IPS-18a (cell line): Measurements from ENCODE around the gene SFRP2.

ENCODE experiments used
- H3K27ac ChIP-seq: one replicate; pipeline ENCODE4 v1.5.1; 2013; ENCODE audit warnings: low read length
- H3K27me3 ChIP-seq: one replicate; pipeline ENCODE4 v1.6.1; 2013; ENCODE audit warnings: mild to moderate bottlenecking, low read length; ENCODE audit not compliant: control insufficient read depth, insufficient read depth
- H3K36me3 ChIP-seq: one replicate; pipeline ENCODE4 v1.6.1; 2013; ENCODE audit warnings: low read depth, low read length; ENCODE audit not compliant: control insufficient read depth
- H3K4me1 ChIP-seq: one replicate; pipeline ENCODE4 v1.6.1; 2013; ENCODE audit warnings: low read depth, low read length; ENCODE audit not compliant: control insufficient read depth
- H3K4me3 ChIP-seq: one replicate; pipeline ENCODE4 v1.5.1; 2013; ENCODE audit warnings: low read length
- H3K9ac ChIP-seq: one replicate; pipeline ENCODE4 v1.6.1; 2013; ENCODE audit warnings: mild to moderate bottlenecking, low read length, moderate library complexity
- H3K9me3 ChIP-seq: one replicate; pipeline ENCODE4 v1.6.1; 2013; ENCODE audit warnings: low read depth, low read length; ENCODE audit not compliant: control insufficient read depth

The SFRP2 gene, protein sequence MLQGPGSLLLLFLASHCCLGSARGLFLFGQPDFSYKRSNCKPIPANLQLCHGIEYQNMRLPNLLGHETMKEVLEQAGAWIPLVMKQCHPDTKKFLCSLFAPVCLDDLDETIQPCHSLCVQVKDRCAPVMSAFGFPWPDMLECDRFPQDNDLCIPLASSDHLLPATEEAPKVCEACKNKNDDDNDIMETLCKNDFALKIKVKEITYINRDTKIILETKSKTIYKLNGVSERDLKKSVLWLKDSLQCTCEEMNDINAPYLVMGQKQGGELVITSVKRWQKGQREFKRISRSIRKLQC

GRCh38 chr4:153788413-153789276 lies at the start of gene SFRP2:
Gene SFRP2 (minus strand): TSS chr4:153789083. CDS start chr4:153788835, 248 bp downstream.
- H3K27ac ChIP-seq, result peak within 1 kb of the TSS; percentile 96
- peaks cover 8% of the 10 kb centered on the region for H3K27me3 ChIP-seq
- H3K9me3 ChIP-seq, result no peaks in the 10 kb centered on the region
- H3K4me1 ChIP-seq, result peaks cover 37% of the 10 kb centered on the region
- H3K4me3 ChIP-seq, result peak within 1 kb of the TSS; percentile 94
- H3K36me3 ChIP-seq, result peaks cover 23% of the 10 kb centered on the region
- peak within 1 kb of the TSS; percentile 94 for H3K9ac ChIP-seq

GRCh38 chr4:153838564-153838963 lies 49.7 kb upstream of the SFRP2 start:
- Histone ChIP-seq H3K36me3 (no peaks in the 10 kb centered on the region), H3K4me3 (no peak overlapping the region), H3K27me3 (no peaks in the 10 kb centered on the region), H3K9me3 (no peaks in the 10 kb centered on the region), H3K27ac (no peak overlapping the region), H3K4me1 (no peaks in the 10 kb centered on the region), H3K9ac (no peak overlapping the region)

DNA sequence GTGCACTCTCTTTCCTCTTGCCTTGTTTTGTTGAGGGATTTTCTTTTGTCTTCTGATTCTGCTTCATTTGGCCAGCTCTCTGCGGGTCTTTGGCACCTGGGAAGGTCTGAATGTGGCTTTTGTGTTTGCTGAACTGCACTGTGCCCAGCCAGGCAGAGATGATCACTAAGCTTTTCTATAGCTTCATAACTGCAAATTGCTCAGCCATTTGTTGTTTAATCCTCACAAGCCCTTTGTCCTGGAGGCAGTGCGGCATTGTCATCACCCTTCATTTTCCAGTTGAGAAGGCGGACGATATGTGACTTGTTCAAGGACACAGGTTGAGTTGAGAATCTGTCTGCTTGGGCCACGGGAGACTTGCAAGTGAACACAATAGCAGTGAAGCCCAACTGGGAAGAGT lies 46.0 kb upstream of the SFRP2 start:
- Histone ChIP-seq H3K9me3 (no peaks in the 10 kb centered on the region), H3K9ac (no peak overlapping the region), H3K36me3 (no peaks in the 10 kb centered on the region), H3K27me3 (no peaks in the 10 kb centered on the region), H3K27ac (no peak overlapping the region), H3K4me1 (no peaks in the 10 kb centered on the region), H3K4me3 (no peak overlapping the region)

DNA sequence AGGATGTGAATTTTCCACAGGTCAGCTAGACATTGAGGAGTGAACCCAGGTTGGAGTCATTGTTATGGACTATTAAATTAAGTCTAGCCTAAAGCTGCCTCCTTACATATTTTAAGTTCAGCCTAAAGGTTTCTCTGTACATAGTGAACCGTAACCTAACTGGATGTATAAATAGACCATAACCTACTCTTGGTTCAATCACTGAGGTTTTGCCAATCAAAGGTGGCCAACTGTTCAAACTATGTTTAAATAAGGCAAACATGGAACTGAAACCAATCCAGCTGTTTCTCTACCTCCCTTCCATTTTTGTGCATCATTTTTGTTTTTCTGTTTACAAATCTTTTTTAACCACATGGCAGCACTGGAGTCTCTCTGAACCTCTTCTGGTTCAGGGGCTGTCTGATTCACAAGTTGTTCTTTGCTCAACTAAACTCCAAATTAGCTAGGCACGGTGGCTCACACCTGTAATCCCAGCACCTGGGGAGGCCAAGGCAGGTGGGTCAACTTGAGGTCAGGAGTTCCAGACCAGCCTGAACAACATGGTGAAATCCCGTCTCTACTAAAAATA lies 43.9 kb upstream of the SFRP2 start:
- Histone ChIP-seq H3K4me3 (no peak overlapping the region), H3K9ac (no peak overlapping the region), H3K4me1 (no peaks in the 10 kb centered on the region), H3K9me3 (peaks cover 2% of the 10 kb centered on the region), H3K27me3 (no peaks in the 10 kb centered on the region), H3K27ac (no peak overlapping the region), H3K36me3 (no peaks in the 10 kb centered on the region)

GRCh38 chr4:153832054-153832453 lies 43.2 kb upstream of the SFRP2 start:
- peaks cover 2% of the 10 kb centered on the region for H3K9me3 ChIP-seq
- no peak overlapping the region for H3K9ac ChIP-seq
- no peaks in the 10 kb centered on the region for H3K36me3 ChIP-seq
- no peak overlapping the region for H3K4me3 ChIP-seq
- no peaks in the 10 kb centered on the region for H3K27me3 ChIP-seq
- no peaks in the 10 kb centered on the region for H3K4me1 ChIP-seq
- no peak overlapping the region for H3K27ac ChIP-seq

DNA sequence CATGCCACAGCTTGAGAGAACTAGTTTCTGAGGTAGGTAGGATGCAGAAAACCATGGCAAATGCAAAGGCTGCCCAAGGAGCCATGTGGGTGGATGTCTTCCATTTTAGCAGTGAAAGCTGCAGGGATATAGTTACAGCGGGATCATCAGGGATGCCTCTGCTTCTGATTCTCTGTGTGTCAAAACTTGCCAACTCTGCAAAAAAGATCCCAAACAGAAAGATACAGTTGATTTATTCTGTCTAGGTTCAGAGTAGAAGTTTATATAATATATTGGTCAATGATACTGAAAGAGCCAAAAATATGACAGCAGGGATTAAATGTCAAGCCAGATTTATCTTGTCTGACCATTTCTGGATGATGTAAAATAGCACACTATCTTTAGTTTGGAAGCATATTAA lies 42.4 kb upstream of the SFRP2 start:
- Histone ChIP-seq H3K27me3 (no peaks in the 10 kb centered on the region), H3K4me3 (no peak overlapping the region), H3K9ac (no peak overlapping the region), H3K9me3 (peaks cover 2% of the 10 kb centered on the region), H3K27ac (no peak overlapping the region), H3K36me3 (no peaks in the 10 kb centered on the region), H3K4me1 (no peaks in the 10 kb centered on the region)

DNA sequence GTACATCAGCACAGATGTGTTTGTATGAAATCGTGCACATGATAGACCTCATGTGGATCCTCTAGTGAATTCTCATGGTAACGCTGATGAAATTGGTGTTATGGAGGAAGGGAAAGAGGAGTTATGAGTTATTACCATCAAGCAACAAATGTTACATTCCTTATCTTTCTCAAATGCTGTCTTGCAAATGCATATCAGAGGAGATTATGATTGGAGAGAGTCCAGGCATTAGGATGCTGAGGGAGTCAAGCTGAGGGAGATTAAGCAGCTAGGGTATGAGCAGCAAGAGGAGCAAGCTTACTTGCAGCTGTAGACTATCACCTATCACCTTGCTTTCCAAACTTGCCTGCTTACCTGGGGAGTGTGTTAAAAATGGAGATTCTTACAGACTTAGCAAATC lies 36.8 kb upstream of the SFRP2 start:
- H3K9ac ChIP-seq, result no peak overlapping the region
- no peak overlapping the region for H3K4me3 ChIP-seq
- no peaks in the 10 kb centered on the region for H3K4me1 ChIP-seq
- no peaks in the 10 kb centered on the region for H3K36me3 ChIP-seq
- H3K27ac ChIP-seq, result no peak overlapping the region
- peaks cover 2% of the 10 kb centered on the region for H3K9me3 ChIP-seq
- no peaks in the 10 kb centered on the region for H3K27me3 ChIP-seq

DNA sequence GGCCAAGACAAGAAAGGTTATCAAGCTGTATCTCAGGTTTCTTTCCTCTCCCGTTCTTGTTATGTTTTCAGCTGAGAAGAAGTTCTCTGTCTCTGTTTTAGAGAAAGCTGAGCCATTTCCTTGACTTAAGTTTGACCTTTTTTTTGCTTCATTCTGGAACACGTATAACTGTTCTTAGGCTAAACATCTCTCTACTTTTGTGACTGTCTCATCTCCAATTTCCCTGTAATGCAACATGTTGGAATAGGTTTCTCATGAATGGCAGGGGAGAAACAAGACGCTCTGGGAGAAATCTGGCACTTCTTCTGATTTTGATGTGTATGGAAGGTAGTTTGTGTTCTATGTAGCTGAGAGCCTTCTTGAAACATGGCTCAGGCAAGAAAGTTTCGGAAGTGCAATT lies 36.2 kb upstream of the SFRP2 start:
- Histone ChIP-seq H3K9ac (no peak overlapping the region), H3K9me3 (peaks cover 2% of the 10 kb centered on the region), H3K4me3 (no peak overlapping the region), H3K27me3 (no peaks in the 10 kb centered on the region), H3K36me3 (no peaks in the 10 kb centered on the region), H3K27ac (no peak overlapping the region), H3K4me1 (no peaks in the 10 kb centered on the region)

GRCh38 chr4:153824501-153824900 lies 35.6 kb upstream of the SFRP2 start:
- no peaks in the 10 kb centered on the region for H3K27me3 ChIP-seq
- no peak overlapping the region for H3K4me3 ChIP-seq
- H3K9me3 ChIP-seq, result peaks cover under 1% of the 10 kb centered on the region
- H3K36me3 ChIP-seq, result no peaks in the 10 kb centered on the region
- H3K27ac ChIP-seq, result no peak overlapping the region
- H3K4me1 ChIP-seq, result no peaks in the 10 kb centered on the region
- no peak overlapping the region for H3K9ac ChIP-seq

- no peak overlapping the region for H3K9ac ChIP-seq
- no peak overlapping the region for H3K27ac ChIP-seq
- H3K4me3 ChIP-seq, result no peak overlapping the region
- no peaks in the 10 kb centered on the region for H3K27me3 ChIP-seq
- no peaks in the 10 kb centered on the region for H3K36me3 ChIP-seq
- no peaks in the 10 kb centered on the region for H3K9me3 ChIP-seq
- no peaks in the 10 kb centered on the region for H3K4me1 ChIP-seq
Observed at GRCh38 chr4:153823483-153823882, 34.6 kb upstream of the SFRP2 start.

GRCh38 chr4:153822316-153822715 lies 33.4 kb upstream of the SFRP2 start:
- H3K4me1 ChIP-seq, result peaks cover under 1% of the 10 kb centered on the region
- H3K27ac ChIP-seq, result no peak overlapping the region
- H3K9ac ChIP-seq, result no peak overlapping the region
- H3K4me3 ChIP-seq, result no peak overlapping the region
- H3K27me3 ChIP-seq, result no peaks in the 10 kb centered on the region
- H3K9me3 ChIP-seq, result no peaks in the 10 kb centered on the region
- H3K36me3 ChIP-seq, result no peaks in the 10 kb centered on the region
